Vagina (tissue), 2 donors: ENCODE measurements around the gene ULK4. TPM values are rescaled to one million over a fixed set of nuclear protein-coding genes. Genes with fewer than 3 reads are reported as not detected.
"Not testable (repeated sequence)": the region's sequence is repeated elsewhere in the genome, so short reads cannot be mapped to it uniquely, and the experiment has no call there.

Experiments used
- DNase-seq, 2 donors: peaks; one replicate each; pipeline ENCODE4 v3.0.0-alpha.2; 2017; ENCODE audit errors: extremely low spot score in 2 of 2
- H3K27ac ChIP-seq: fragments of 200-600 bp; sonication (generic); one replicate; pipeline ENCODE4 v1.5.1; 2019
- H3K27me3 ChIP-seq: fragments of 200-600 bp; sonication (generic); one replicate; pipeline ENCODE4 v1.5.1; 2019
- H3K36me3 ChIP-seq, 2 donors: fragments of 200-600 bp; sonication (generic); one replicate each; pipeline ENCODE4 v1.5.1; 2017 to 2019
- H3K4me1 ChIP-seq: fragments of 200-600 bp; sonication (generic); one replicate; pipeline ENCODE4 v1.5.1; 2019
- H3K4me3 ChIP-seq, 2 donors: fragments of 200-600 bp; sonication (generic); 1 replicate in 1 of 2; 2 replicates in 1 of 2; pipeline ENCODE4 v1.5.1; 2016 to 2019
- H3K9me3 ChIP-seq: fragments of 200-600 bp; sonication (generic); one replicate; pipeline ENCODE4 v1.5.1; 2019
- POLR2A ChIP-seq, 2 donors: fragments of 450-650 bp; IDR thresholded peaks; one replicate each; pipeline ENCODE4 v1.6.1; 2017; ENCODE audit warnings: antibody characterized with exemption in 2 of 2, mild to moderate bottlenecking in 2 of 2, moderate library complexity in 2 of 2
- POLR2AphosphoS5 ChIP-seq, 2 donors: sonication (generic); formaldehyde crosslinking; IDR thresholded peaks; one replicate each; pipeline ENCODE4 v1.9.0; 2017; ENCODE audit warnings: antibody characterized with exemption in 2 of 2, mild to moderate bottlenecking in 2 of 2, low read depth in 1 of 2; ENCODE audit not compliant: insufficient read depth in 1 of 2
- intact Hi-C: fragments of 100-400 bp; cut with DNase I; formaldehyde crosslinking; loops from one replicate; pipeline ENCODE4 v1.15.1; 2023
- total RNA-seq: library from RNA; depleted of rRNA; stranded (reverse); fragments of >200 nt; gene quantifications from one replicate; pipeline ENCODE4 v1.2.3, GENCODE V29; 2016
- TF ChIP-seq, protein P1 (sequence below), 3 experiments: fragments of 450-650 bp in 2 of 3; fragments of 200-600 bp in 1 of 3; sonication (generic) in 1 of 3; IDR thresholded peaks; one replicate each; pipeline ENCODE4 v1.5.1; 2017 to 2019; ENCODE audit warnings: antibody characterized with exemption in 3 of 3, mild to moderate bottlenecking in 2 of 3, moderate library complexity in 2 of 3

Gene ULK4
- total RNA-seq, 1 donor from 2014 or later = 24.1 TPM

DNA sequence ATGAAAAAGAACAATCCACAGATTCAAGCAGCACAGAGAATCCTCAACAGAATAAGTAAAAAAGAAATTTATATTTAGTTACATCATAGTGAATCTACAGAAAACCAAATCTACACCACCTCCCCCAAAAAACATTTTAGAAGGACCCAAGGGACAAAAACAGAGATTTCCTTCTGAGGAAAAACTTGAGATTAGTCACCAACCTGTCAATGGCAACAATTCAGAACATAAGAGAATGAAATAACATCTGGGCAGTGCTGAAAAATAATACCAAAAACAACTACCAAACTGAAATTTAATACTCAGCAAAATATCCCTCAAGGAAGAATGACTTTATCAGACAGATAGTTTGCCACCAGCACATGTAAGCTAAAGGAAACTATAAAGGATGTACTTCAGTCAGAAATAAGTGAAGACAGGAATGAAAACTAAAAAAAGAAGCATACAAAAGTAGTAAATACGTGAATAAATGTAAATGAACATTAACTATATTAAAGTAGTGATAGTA is 260.7 kb downstream of the ULK4 start:
- TF ChIP-seq POLR2A (IDR thresholded peaks at IDR 0.05) (no peak), POLR2AphosphoS5 (IDR thresholded peaks at IDR 0.05; ENCODE audit: insufficient read depth in 1 of 2, low read depth in 1 of 2) (no peak)
- TF ChIP-seq, protein P1, sequence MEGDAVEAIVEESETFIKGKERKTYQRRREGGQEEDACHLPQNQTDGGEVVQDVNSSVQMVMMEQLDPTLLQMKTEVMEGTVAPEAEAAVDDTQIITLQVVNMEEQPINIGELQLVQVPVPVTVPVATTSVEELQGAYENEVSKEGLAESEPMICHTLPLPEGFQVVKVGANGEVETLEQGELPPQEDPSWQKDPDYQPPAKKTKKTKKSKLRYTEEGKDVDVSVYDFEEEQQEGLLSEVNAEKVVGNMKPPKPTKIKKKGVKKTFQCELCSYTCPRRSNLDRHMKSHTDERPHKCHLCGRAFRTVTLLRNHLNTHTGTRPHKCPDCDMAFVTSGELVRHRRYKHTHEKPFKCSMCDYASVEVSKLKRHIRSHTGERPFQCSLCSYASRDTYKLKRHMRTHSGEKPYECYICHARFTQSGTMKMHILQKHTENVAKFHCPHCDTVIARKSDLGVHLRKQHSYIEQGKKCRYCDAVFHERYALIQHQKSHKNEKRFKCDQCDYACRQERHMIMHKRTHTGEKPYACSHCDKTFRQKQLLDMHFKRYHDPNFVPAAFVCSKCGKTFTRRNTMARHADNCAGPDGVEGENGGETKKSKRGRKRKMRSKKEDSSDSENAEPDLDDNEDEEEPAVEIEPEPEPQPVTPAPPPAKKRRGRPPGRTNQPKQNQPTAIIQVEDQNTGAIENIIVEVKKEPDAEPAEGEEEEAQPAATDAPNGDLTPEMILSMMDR (IDR thresholded peaks at IDR 0.05) = no peak
- H3K27ac ChIP-seq = no peak overlapping the region
- H3K27me3 ChIP-seq = no peaks in the 10 kb centered on the region
- DNase-seq = no peak
- intact Hi-C loops = no loop called here
- no peaks in the 10 kb centered on the region for H3K4me1 ChIP-seq
- no peak overlapping the region for H3K4me3 ChIP-seq
- H3K36me3 ChIP-seq = no peaks in the 10 kb centered on the region
- H3K9me3 ChIP-seq = no peaks in the 10 kb centered on the region

GRCh38 chr3:41700155-41700554 is 261.7 kb downstream of the ULK4 start:
- no peak overlapping the region for H3K4me3 ChIP-seq
- H3K36me3 ChIP-seq = no peaks in the 10 kb centered on the region
- TF ChIP-seq, protein P1 (IDR thresholded peaks at IDR 0.05) = no peak
- no peak for TF ChIP-seq POLR2AphosphoS5 (IDR thresholded peaks at IDR 0.05; ENCODE audit: insufficient read depth in 1 of 2, low read depth in 1 of 2)
- no peak for TF ChIP-seq POLR2A (IDR thresholded peaks at IDR 0.05)
- H3K9me3 ChIP-seq = no peaks in the 10 kb centered on the region
- no peaks in the 10 kb centered on the region for H3K27me3 ChIP-seq
- DNase-seq = no peak
- no peak overlapping the region for H3K27ac ChIP-seq
- intact Hi-C loops = no loop called here
- no peaks in the 10 kb centered on the region for H3K4me1 ChIP-seq

- no peak overlapping the region for H3K27ac ChIP-seq
- no peak overlapping the region for H3K4me3 ChIP-seq
- TF ChIP-seq, protein P1 (IDR thresholded peaks at IDR 0.05) = no peak
- TF ChIP-seq POLR2A (IDR thresholded peaks at IDR 0.05) (no peak), POLR2AphosphoS5 (IDR thresholded peaks at IDR 0.05; ENCODE audit: insufficient read depth in 1 of 2, low read depth in 1 of 2) (no peak)
- no peaks in the 10 kb centered on the region for H3K4me1 ChIP-seq
- intact Hi-C loops = no loop called here
- no peaks in the 10 kb centered on the region for H3K36me3 ChIP-seq
- no peaks in the 10 kb centered on the region for H3K9me3 ChIP-seq
- H3K27me3 ChIP-seq = no peaks in the 10 kb centered on the region
- no peak for DNase-seq
Measured at GRCh38 chr3:41698898-41699297, 263.0 kb downstream of the ULK4 start.

DNA sequence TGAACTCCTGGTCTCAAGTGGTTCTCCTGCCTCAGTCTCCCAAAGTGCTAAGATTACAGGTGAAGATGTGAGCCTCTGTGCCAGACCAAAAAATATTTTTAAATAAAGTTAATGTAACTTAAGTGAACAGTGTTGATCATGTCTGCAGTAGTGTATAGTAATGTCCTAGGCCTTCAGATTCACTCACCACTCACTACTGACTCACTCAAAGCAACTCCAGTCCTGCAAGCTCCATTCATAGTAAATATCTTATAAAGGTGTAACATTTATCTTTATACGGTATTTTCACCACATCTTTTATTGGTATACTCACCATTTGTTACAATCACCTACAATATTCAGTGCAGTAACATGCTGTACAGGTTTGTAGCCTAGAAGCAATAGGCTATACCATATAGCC is 264.2 kb downstream of the ULK4 start:
- Histone ChIP-seq H3K4me3 (no peak overlapping the region), H3K27ac (no peak overlapping the region), H3K4me1 (no peaks in the 10 kb centered on the region), H3K9me3 (no peaks in the 10 kb centered on the region), H3K27me3 (no peaks in the 10 kb centered on the region), H3K36me3 (no peaks in the 10 kb centered on the region)
- no peak for TF ChIP-seq POLR2AphosphoS5 (IDR thresholded peaks at IDR 0.05; ENCODE audit: insufficient read depth in 1 of 2, low read depth in 1 of 2)
- no peak for TF ChIP-seq POLR2A (IDR thresholded peaks at IDR 0.05)
- TF ChIP-seq, protein P1 (IDR thresholded peaks at IDR 0.05) = no peak
- no peak for DNase-seq
- intact Hi-C loops = no loop called here

- H3K4me3 ChIP-seq, DNase-seq, intact Hi-C loops, H3K27ac ChIP-seq, H3K4me1 ChIP-seq, H3K36me3 ChIP-seq, H3K27me3 ChIP-seq, H3K9me3 ChIP-seq: not testable (repeated sequence)
Measured at GRCh38 chr3:41695806-41696205, 266.1 kb downstream of the ULK4 start.
